GM19025 (cell line): ENCODE results near the gene BATF.

Experiments
- ATAC-seq: cut with Tn5 transposase; IDR thresholded peaks from one replicate; pipeline ENCODE4 v1.9.1; 2021; ENCODE audit warnings: mild to moderate bottlenecking, low read depth, moderate library complexity; ENCODE audit not compliant: unreplicated experiment

BATF gene

DNA sequence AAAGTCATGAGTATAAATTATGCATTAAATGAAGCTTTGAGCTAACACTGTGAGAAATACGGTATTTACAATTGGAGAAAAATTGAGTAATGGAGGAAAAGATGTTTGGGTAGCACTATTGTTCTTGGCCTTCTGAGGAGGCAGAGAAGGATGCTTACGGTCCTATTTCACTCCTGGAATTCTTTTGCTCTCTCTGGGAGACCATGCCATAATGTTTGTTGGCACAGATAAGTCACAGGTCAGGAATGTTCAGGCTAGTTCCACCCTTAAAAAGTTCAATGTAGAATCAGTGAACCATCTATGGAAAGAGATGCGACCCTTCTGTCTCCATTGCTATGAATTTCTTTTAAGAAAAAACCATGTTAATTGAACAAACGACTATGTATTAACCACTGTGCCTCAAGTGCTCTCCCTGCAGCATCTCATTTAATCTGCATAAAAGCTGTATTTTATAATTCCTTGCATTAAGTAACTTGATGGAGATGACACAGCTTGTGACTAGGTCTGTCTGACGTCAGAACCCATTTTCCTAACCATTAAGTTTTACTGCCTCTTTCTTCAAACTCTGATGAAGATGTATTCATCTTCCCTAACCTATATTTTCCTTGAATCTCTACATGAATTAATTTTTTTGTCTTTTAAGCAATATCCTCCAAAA is 9.5 kb downstream of the BATF start:
- no peak for ATAC-seq

DNA sequence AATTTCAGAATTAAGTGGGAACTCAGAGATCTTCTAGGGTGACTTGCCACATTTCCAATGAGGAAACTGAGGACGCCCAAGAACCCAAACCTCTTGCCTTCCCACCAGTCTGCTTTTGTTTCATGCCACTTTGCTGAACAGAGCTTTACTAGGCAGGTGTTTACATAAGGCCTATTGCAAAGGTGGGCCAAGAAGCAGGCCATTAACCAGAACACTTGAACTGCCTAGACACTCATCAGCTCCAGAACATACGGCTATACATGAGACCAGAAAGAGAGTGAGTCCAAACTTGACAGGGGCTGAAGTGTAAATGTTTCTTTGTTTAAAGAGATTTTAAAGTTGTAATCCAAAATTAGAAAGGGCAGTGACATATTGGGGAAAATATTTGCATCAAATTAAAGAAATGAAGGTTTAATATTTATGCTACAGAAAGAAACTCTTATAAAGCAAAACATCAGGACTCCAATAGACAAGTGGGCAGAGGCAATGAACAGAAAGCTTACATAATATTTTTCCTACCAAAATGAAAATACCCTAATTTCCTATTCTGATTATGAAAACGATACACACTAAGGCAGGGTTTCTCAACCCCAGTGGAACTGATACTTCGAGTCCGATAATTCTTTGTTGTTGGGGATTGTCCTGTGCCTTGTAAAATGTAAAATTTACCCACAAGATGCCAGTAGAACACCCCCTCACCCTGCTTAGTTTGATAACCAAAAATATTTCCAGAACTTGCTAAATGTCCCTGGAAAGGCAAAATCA is 11.7 kb downstream of the BATF start:
- ATAC-seq, result no peak

DNA sequence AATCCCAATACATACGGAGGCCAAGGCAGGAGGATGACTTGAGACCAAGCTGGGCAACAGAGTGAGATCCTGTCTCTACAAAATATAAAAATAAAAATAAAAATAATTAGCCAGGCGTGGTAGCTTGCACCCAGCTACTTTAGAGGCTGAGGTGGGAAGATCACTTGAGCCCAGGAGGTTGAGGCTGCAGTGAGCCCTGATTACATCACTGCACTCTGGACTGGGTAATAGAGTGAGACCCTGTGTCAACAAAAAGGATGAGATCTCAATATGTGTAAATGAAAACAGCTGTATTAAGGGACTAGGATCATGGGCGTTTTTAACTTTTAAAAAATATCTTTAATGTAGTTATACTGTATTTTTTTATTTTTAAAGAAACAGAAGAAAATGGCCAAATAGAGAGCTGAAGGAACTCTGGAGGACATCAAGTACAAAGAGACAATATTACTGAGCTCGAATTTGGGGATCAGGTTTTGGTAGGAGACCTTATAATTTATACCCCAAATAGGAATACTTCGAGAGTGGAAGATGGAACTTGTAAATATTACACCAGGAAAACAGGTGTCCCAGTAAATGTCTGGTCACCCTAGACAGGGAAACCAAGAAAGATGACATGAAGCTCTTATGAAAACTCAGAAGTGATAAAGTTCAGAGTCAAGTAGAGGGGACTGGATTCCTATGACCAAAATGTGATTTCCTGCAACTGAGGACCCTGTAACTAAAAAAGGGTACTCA is 13.1 kb downstream of the BATF start:
- no peak for ATAC-seq

DNA sequence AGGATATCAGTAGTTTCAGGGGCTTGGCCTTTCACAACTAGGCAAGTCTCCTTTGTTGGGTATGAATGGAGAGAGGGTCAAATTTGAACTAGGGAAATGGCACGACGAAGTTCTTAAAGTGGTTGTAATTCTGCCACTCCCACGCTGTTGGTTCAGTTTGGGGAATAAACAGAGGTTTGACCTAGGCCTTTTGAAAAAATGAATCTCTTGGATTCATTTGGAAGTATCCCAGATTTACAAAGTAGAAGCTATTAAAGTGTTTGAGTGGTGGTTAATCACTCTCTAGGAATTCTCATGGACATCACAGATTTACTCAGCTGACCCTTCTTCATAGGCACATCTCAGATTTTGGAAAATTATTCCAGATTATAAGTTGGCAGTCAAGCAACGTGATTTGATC is 14.8 kb downstream of the BATF start:
- no peak for ATAC-seq

DNA sequence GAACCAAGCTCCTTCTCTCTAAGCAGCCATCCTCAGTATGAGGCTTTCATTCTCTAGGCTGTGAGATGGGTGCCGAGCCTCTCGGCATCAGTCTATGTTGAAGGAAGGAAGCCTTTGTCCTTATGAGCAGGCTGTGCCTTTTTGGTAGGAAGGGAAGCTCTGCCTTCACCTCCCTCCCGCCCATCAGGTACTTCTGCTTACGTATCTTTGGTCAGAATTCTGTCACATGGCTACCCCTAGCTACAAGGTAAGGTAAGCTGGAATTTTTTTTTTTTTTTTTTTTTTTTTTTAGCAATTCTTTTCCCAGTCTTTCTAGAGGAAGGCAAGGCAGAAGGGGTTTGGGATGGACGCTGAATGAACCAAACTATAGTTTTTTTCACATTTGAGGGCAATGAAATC is 16.9 kb downstream of the BATF start:
- ATAC-seq, result no peak

DNA sequence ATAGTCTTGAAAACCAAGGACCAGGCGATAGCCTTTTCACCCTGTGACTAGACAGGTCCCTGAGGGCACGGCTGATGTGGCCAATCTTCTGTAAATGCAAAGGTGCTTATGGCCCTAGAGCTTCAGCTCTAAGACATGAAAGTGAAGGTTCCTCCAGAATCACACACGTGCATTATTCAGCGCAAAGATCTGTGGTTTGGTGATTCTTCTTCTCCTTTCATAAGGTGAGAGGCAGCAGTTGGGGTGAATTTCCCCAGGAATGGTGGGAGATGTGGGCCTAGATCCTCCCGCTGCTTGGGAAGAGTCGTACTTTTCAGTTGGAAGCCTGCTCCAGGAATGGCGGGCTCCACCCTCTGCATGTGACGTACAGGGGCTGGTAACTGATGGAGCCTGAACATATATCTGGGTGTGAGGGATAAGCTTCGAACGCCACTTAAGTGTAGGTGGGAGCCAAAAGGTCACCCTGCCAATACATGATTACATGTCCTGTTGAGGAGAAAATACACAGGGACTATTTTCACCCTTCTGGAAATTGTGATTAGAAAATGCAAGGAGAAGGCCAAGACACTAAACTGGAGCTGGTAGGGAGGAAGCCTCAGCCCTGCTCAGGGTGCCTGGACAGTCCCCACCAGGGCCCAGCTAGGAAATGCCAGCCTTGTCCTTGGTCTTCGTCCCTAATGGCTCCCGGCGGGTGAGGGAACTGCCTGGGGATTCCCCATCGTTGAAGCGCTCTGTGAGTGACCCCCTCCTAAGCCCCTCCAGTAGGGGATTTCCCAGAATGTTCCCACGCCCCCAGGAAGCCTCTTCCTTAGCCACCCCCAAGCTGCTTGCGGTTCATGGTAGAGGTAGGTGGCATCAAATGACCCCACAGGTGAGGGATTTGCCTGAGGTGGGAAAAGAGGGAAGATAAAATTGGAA is 17.6 kb downstream of the BATF start:
- ATAC-seq, result peak; percentile 69

DNA sequence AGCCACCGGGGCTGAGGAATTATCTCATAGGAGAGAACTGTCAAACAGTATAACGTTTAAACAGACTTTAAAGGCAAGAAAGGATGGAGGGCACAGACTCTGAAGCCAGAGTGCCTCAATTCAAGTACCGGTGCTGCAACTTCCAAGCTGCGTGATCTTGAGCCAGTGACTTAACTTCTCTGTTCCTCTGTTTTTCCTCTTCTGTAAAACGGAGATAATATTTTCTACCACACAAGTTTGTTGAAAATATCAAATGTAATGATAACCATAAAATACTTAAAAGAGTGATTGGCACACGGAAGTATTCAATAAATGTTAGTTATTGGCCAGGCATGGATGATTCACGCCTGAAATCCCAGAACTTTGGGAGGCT is 18.2 kb downstream of the BATF start:
- ATAC-seq, result no peak

DNA sequence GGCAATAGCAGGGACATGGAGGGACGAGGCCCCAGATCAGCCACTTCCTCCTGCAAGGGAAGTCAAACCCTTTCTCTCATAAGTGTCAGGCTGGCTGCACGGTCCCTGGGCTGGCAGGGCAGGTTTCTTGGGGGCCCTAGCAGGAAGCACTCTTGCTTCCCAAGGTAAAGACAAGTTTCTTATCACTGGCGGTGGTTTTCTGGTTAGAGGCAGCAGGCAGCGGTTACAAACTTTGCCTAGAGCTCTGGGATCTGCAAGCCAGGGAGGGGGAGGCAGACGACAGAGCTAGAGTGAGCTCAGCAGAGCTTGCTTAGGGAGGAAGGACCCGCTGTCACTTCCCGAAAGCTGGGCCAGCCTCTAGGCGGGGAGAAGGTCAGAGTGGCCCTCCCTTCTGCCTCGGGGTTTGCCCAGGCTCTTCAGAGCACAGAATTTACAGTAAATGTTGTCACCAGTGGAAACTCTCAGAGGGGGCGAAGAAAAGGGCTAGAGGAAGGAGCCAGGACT is 20.4 kb downstream of the BATF start:
- ATAC-seq, result no peak

DNA sequence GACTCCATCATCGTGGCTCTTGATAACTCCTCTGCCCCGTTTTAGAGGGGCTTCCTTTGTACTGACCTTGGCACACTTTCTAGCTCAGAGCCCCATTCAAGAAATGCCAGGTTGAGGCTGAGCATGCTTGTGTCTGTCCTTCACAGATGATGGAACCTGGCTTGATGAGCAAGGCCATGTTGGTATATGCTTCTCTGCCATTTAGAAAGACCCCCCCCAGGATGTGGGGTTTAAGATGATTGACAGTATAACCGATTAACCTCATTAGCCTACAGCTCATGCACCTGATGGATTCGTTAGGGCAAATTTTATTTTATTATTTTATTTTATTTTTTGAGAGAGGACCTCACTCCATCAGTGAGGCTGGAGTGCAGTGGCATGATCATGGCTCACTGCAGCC is 21.0 kb downstream of the BATF start:
- ATAC-seq, result no peak

DNA sequence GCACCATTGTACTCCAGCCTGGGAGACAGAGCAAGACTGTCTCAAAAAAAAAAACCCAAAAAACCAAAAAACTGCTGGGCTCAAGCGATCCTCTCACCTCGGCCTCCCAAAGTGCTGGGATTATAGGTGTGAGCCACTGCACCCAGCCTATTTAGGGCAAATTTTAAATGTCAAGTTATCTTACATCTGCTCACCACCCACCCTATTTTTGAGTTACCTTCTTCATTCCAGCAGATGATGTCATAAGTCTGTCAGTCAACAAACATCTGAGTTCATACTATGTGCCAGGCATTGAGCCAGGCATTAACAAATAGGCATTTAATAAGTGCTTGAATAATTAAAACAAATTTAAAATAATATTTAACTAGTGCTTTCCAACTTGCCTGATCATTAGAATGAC is 21.5 kb downstream of the BATF start:
- ATAC-seq, result no peak

DNA sequence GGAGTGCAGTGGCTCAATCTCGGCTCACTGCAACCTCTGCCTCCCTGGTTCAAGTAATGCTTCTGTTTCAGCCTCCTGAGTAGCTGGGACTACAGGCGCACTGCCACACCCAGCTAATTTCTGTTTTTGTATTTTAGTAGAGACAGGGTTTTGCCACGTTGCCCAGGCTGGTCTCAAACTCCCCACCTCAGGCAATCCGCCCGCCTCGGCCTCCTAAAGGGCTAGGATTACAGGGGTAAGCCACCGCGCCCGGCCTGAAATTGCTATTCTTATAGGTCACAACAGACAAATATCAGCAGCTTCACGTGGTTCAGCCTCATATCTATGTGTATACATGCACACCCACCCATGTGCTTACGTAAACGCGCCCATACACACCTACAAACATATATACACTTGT is 23.6 kb downstream of the BATF start:
- no peak for ATAC-seq

DNA sequence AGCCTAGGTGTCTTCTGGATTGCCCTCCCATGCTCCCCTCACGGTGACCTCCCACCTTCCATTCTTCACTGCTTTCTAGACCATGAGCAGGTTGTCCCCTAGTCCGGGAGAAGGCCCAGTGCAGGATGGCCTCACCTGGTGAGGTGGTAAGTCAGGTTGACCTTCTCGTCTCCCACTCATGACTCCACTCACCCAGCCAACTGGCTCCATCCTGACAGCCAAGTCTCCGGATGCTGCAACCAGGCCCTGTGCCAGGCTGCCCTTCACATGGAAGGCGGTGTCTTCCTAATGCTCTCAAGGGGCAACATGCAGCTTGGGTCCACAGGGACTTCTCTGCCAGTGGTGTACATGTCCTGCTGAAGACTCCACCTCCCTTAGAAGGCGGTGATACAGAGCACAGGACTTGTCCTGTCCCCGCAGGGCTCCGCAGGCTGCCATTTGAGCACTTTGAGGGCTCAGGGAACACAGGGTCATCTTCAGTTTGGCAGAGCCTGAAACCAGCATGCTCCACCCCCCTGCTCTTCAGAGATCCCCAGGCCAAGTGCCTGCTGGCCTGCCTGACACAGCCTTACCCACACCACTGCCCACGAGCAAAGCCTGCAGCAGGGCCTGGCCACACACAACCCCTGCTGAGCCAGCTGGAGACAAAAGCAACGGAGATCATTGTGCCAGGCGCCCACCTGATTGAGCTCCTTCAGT is 25.4 kb downstream of the BATF start:
- no peak for ATAC-seq

DNA sequence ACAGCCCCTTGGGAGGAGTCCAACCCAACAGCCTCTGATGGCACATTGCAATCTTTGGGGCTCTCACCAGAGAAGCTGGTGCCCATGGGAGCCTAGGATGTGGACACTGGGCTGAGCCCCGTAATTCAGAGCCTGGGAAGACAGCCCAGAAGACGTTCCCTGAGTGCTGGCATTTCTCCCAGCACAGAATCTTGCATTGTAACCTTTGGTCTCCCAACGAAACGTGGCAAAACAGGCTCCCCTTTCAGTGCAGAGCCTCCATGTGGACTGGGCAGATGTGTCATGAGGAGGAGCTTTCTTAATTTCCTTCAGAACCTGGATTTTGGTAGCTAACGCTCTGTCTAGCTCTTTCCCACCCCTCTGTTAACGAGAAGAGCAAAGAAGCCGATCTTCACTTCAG is 26.3 kb downstream of the BATF start:
- no peak for ATAC-seq

DNA sequence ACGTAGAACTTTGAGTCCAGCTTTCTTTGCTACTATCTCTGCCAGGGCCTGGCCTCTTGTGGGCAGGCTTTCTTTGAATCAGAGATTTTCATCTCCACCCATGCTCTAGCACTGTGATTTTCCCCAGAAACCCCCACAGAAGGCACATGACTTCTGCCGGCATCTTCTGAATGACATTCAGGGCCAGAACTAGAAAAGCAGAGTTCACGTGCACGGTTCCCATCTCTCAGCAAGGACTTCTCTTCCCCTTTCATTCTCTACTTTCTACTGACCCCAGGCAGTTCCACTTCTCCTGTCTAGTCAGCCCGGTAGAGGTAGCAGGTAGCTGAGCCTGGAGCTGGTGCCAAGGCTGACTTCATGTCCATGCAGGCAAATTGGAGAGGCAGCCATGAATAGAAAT is 26.9 kb downstream of the BATF start:
- peak; percentile 52 for ATAC-seq

DNA sequence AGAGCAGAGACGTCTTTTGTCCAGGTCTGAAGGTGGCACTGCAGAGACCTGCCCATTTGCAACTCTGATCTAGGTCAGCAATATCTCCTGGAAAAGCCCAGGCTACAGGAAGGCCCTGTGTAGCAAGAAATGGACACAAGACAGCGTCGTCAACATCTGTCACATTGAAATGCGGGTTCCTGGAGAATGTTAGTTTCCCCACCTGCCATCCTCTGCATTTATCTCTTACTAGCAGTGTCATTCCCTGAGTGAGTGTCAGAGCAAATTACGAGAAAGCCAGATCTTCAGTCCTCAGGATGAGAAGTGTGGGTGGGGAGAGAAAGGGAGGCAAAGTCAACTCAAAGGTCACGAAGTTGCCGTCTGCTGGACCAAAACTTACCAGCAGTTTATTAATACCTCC is 28.8 kb downstream of the BATF start:
- no peak for ATAC-seq

DNA sequence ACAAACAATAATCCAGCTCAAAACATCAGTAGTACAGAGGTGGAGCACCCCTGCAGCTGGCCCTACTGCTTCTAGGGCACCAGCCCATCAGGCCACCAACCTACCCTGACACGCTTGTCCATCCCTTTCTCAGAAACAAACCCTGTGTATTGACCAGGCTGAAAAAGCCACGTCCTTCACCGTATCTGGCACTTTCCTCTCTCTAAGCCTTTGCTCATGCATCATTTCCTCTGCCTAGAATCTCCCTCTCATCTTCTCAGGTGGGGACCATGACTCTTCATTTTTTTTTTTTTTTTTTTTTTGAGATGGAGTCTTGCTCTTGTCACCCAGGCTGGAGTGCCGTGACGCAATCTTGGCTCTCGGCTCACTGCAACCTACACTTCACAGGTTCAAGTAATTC is 30.9 kb downstream of the BATF start:
- no peak for ATAC-seq

DNA sequence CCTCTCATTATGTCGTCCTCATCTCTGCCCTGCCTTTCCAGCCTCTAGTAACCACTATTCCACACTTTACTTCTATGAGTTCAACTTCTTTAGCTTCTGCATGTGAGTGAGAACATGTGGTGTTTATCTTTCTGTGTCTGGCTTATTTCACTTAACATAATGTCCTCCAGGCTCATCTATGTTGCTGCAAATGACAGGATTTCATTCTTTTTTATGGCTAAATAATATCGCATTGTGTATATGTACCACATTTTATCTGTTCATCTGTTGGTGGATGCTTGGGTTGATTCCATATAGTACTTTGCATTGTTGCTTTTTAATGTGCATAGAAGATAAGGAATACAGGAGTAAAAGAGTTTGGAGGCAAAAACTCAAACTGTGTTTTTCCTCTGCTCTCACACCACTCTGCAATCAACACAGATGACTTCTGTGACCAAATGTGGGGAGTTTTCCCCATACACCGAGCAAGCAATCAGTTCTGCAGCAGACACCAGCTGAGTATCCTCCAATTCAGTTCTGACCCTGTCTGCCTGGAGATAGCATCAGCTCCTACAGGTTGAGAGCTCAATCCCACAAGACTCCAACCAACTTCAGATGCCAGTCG is 31.6 kb downstream of the BATF start:
- ATAC-seq, result no peak

DNA sequence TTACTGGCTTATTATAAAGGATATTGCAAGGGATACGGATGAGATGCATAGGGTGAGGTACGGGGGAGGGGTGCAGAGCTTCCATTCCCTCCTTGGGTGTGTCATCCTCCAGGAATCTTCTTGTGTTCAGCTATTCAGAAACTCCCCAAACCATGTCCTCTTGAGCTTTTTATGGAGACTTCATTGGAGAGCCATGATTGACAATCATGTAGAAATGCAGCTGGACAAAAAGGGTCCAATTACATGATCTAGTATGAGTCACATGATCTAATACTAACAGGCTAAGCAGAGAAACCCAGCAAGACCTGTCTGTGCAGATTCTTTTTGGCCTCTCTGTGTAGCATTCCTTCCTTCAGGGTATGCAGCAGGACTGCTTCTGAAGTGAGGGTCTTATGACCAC is 32.2 kb downstream of the BATF start:
- no peak for ATAC-seq

DNA sequence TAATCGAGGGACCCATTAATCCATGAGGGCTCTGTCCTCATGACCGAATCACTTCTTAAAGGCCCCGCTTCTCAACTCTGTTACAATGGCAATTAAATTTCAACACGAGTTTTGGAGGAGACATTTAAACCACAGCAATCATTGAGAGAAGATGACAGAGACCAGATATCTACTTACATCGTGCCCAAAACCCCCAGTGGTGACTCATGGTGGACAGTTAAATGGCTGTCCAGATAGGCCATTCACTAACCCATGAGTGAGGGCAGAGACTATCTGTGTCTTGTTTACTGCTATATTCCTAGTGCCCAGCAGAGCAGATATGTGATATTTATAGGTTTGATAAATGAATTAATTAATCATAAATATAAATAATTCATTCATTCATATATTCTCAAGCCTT is 36.2 kb downstream of the BATF start:
- ATAC-seq, result no peak

DNA sequence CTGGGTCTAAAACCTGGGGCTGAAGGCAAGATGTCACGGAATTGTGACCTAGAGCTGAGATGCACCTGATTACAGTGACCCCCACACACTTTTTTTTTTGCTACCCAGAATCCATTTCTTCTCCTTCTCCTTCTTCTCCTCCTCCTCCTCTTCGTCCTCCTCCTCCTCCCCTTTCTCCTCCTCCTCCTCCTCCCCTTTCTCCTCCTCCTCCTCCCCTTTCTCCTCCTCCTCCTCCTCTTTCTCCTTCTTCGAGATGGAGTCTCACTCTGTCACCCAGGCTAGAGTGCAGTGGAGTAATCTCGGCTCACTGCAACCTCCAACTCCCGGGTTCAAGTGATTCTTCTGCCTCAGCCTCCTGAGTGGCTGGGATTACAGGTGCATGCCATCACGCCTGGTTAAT is 36.8 kb downstream of the BATF start:
- no peak for ATAC-seq
